GM23338 (cell line): Measurements from ENCODE around the gene SLC7A14. TPM values are rescaled to one million over a fixed set of nuclear protein-coding genes. Genes with fewer than 3 reads are reported as not detected.
A peak's percentile ranks its signal among the peaks of the same experiment; 100 is the strongest.

ENCODE experiments used
- ATAC-seq: fragments of 200-7000 bp; cut with Tn5 transposase; 3 replicates; pipeline ENCODE4 v1.9.1; 2020
- DNase-seq: peaks from one replicate; pipeline ENCODE4 v3.0.0-alpha.2; 2015; ENCODE audit warnings: low spot score
- H2AFZ ChIP-seq: fragments of 200-600 bp; sonication (generic); 2 replicates; pipeline ENCODE4 v1.8.0; 2016; ENCODE audit warnings: antibody characterized with exemption, mild to moderate bottlenecking, moderate library complexity
- H3F3A ChIP-seq: fragments of 200-600 bp; sonication (generic); replicated peaks from 2 replicates; pipeline ENCODE4 v1.8.0; 2017; ENCODE audit warnings: antibody characterized with exemption, mixed run types, low read depth
- H3K27ac ChIP-seq: fragments of 200-600 bp; sonication (generic); 2 replicates; pipeline ENCODE4 v1.6.1; 2016; ENCODE audit warnings: low read depth
- H3K27me3 ChIP-seq: fragments of 200-600 bp; sonication (generic); 2 replicates; pipeline ENCODE4 v1.8.0; 2016; ENCODE audit warnings: mild to moderate bottlenecking, mixed run types, moderate library complexity; ENCODE audit not compliant: insufficient read depth
- H3K36me3 ChIP-seq: fragments of 200-600 bp; sonication (generic); 2 replicates; pipeline ENCODE4 v1.8.0; 2016; ENCODE audit warnings: mild to moderate bottlenecking; ENCODE audit not compliant: insufficient read depth
- H3K4me1 ChIP-seq: fragments of 200-600 bp; sonication (generic); 2 replicates; pipeline ENCODE4 v1.8.0; 2016; ENCODE audit warnings: mild to moderate bottlenecking, moderate library complexity; ENCODE audit not compliant: insufficient read depth
- H3K4me2 ChIP-seq: fragments of 200-600 bp; sonication (generic); 2 replicates; pipeline ENCODE4 v1.7.1; 2017; ENCODE audit warnings: mixed run types
- H3K4me3 ChIP-seq: fragments of 200-600 bp; sonication (generic); 2 replicates; pipeline ENCODE4 v1.6.1; 2016; ENCODE audit warnings: mixed run types
- H3K79me2 ChIP-seq: fragments of 200-600 bp; sonication (generic); replicated peaks from 2 replicates; pipeline ENCODE4 v1.8.0; 2017; ENCODE audit warnings: mild to moderate bottlenecking; ENCODE audit not compliant: insufficient read depth
- H3K9me2 ChIP-seq: fragments of 200-600 bp; sonication (generic); 2 replicates; pipeline ENCODE4 v1.8.0; 2017; ENCODE audit not compliant: insufficient read depth
- H4K20me1 ChIP-seq: fragments of 200-600 bp; sonication (generic); replicated peaks from 2 replicates; pipeline ENCODE4 v1.8.0; 2017; ENCODE audit warnings: mild to moderate bottlenecking; ENCODE audit not compliant: insufficient read depth
- H3K27ac Mint-ChIP-seq: 2 replicates; pipeline ENCODE4 v1.8.0; 2020; ENCODE audit warnings: inconsistent platforms, mild to moderate bottlenecking, moderate library complexity, mixed read lengths
- H3K27me3 Mint-ChIP-seq: 3 replicates; pipeline ENCODE4 v1.8.0; 2022; ENCODE audit warnings: low read depth, mild to moderate bottlenecking, moderate library complexity, mixed read lengths, inconsistent platforms; ENCODE audit not compliant: insufficient read depth, poor library complexity
- H3K36me3 Mint-ChIP-seq: 3 replicates; pipeline ENCODE4 v1.8.0; 2021; ENCODE audit warnings: low read depth, mild to moderate bottlenecking, inconsistent platforms, moderate library complexity, mixed read lengths
- H3K4me1 Mint-ChIP-seq: 3 replicates; pipeline ENCODE4 v1.8.0; 2020; ENCODE audit warnings: mild to moderate bottlenecking, inconsistent platforms, mixed read lengths
- H3K4me3 Mint-ChIP-seq: 3 replicates; pipeline ENCODE4 v1.8.0; 2021; ENCODE audit warnings: moderate library complexity, mild to moderate bottlenecking, inconsistent platforms, mixed read lengths
- H3K9me3 Mint-ChIP-seq: 3 replicates; pipeline ENCODE4 v1.8.0; 2020; ENCODE audit warnings: moderate library complexity, mild to moderate bottlenecking, inconsistent platforms, mixed read lengths
- CTCF ChIP-seq, 2 experiments: fragments of 200-600 bp in 1 of 2; sonication (generic) in 1 of 2; conservative IDR thresholded peaks; 2 replicates each; pipeline versions ENCODE4 v1.5.1 to v1.6.1; 2016 to 2017; ENCODE audit warnings: antibody characterized with exemption in 2 of 2, low read depth in 2 of 2, mild to moderate bottlenecking in 2 of 2, moderate library complexity in 1 of 2
- ETS1 ChIP-seq: IDR thresholded peaks from 2 replicates; pipeline ENCODE4 v1.6.1; 2016; ENCODE audit warnings: antibody characterized with exemption
- EZH2 ChIP-seq: fragments of 200-600 bp; sonication (generic); IDR thresholded peaks from one replicate; pipeline ENCODE4 v1.8.0; 2017; ENCODE audit warnings: antibody characterized with exemption, mild to moderate bottlenecking, low read depth; ENCODE audit not compliant: unreplicated experiment
- EZH2phosphoT487 ChIP-seq: fragments of 200-600 bp; sonication (generic); IDR thresholded peaks from one replicate; pipeline ENCODE4 v1.8.1; 2018; ENCODE audit warnings: antibody characterized with exemption; ENCODE audit not compliant: unreplicated experiment
- JUNB ChIP-seq: IDR thresholded peaks from one replicate; pipeline ENCODE4 v1.6.1; 2016; ENCODE audit warnings: antibody characterized with exemption; ENCODE audit not compliant: unreplicated experiment
- NANOG ChIP-seq: IDR thresholded peaks from 2 replicates; pipeline ENCODE4 v1.6.1; 2016; ENCODE audit warnings: antibody characterized with exemption, borderline replicate concordance
- POLR2AphosphoS5 ChIP-seq: IDR thresholded peaks from 2 replicates; pipeline ENCODE4 v1.6.1; 2016; ENCODE audit warnings: antibody characterized with exemption, low read depth
- REST ChIP-seq: IDR thresholded peaks from one replicate; pipeline ENCODE4 v1.6.1; 2018; ENCODE audit warnings: antibody characterized with exemption; ENCODE audit not compliant: unreplicated experiment
- ZNF114 ChIP-seq: fragments of 250-450 bp; sonication (Bioruptor Pico); IDR thresholded peaks from 2 replicates; pipeline ENCODE4 v1.5.0; 2020; ENCODE audit warnings: mild to moderate bottlenecking, moderate library complexity
- ZNF331 ChIP-seq: fragments of 250-450 bp; sonication (Bioruptor Pico); IDR thresholded peaks from 2 replicates; pipeline ENCODE4 v1.5.0; 2020; ENCODE audit warnings: low read depth, mild to moderate bottlenecking, moderate library complexity
- long read RNA-seq: library from polyadenylated mRNA; unstranded; transcript quantifications from one replicate; pipeline ENCODE4 v2.0.0, GENCODE V29; 2020; ENCODE audit not compliant: unreplicated experiment
- polyA plus RNA-seq: library from polyadenylated mRNA; unstranded; fragments of >200 nt; fragmentation: Nextera tagmentation; extraction: Ambion mirVana; gene quantifications from 2 replicates; pipeline ENCODE4 v1.2.1, GENCODE V29; 2016
- total RNA-seq: library from RNA; depleted of rRNA; stranded (reverse); fragments of >200 nt; shearing (Covaris generic); gene quantifications from 2 replicates; pipeline ENCODE4 v1.2.3, GENCODE V29; 2014; rRNA removed

The SLC7A14 gene
- total RNA-seq (0.49 and 0.58 TPM in 2 replicates), polyA plus RNA-seq (0.49 and 0.82 TPM in 2 replicates)
- long read RNA-seq, result 0 reads

GRCh38 chr3:170585937-170586310 lies at the start of gene SLC7A14:
Gene SLC7A14, minus strand, starts transcription at chr3:170586075. Its CDS starts 59,139 bp downstream, at chr3:170526936.
- peak within 1 kb of the TSS; percentile 98 for H3K4me2 ChIP-seq
- peak within 1 kb of the TSS; percentile 88 for H3K4me3 ChIP-seq
- H3K27me3 Mint-ChIP-seq, result peaks cover 19% of the 10 kb centered on the region
- H3K79me2 ChIP-seq, result no peaks in the 10 kb centered on the region
- peaks cover 9% of the 10 kb centered on the region; the same call in 1 of the 2 replicates for H4K20me1 ChIP-seq
- H3K4me1 ChIP-seq, result peaks cover 4% of the 10 kb centered on the region
- peaks cover 9% of the 10 kb centered on the region for H3K4me1 Mint-ChIP-seq
- no peak within 1 kb of the TSS for H3K27ac ChIP-seq
- no peaks in the 10 kb centered on the region; the same call in 2 of the 3 replicates for H3K36me3 Mint-ChIP-seq
- no peaks in the 10 kb centered on the region for H3K9me2 ChIP-seq
- H3F3A ChIP-seq, result 0 out of 2 replicates have a peak, but pooled peaks cover 5% of the 10 kb centered on the region
- DNase-seq, result peak; percentile 75
- peak within 1 kb of the TSS; percentile 95 for H2AFZ ChIP-seq
- peak; percentile 69 for ATAC-seq
- no peaks in the 10 kb centered on the region for H3K9me3 Mint-ChIP-seq
- no peak for TF ChIP-seq JUNB
- TF ChIP-seq POLR2AphosphoS5, result no peak
- no peak for TF ChIP-seq EZH2
- TF ChIP-seq ETS1, result no peak
- peak; percentile 61 for TF ChIP-seq REST
- TF ChIP-seq ZNF331 (CRISPR knock-in tag), result no peak
- no peak for TF ChIP-seq EZH2phosphoT487
- peaks cover 57% of the 10 kb centered on the region for H3K27me3 ChIP-seq
- H3K27ac Mint-ChIP-seq, result no peak within 1 kb of the TSS
- peak within 1 kb of the TSS; percentile 71 for H3K4me3 Mint-ChIP-seq
- no peaks in the 10 kb centered on the region for H3K36me3 ChIP-seq

- no peak for DNase-seq
- 0 out of 2 replicates have a peak overlapping the region, but pooled peaks have one; percentile 69 for H2AFZ ChIP-seq
- no peaks in the 10 kb centered on the region for H3K27me3 ChIP-seq
- no peaks in the 10 kb centered on the region; the same call in 1 of the 2 replicates for H3K9me2 ChIP-seq
- peaks cover 3% of the 10 kb centered on the region; the same call in 1 of the 2 replicates for H3K4me1 ChIP-seq
- Mint-ChIP-seq H3K9me3 (no peaks in the 10 kb centered on the region), H3K4me1 (peaks cover 9% of the 10 kb centered on the region), H3K36me3 (no peaks in the 10 kb centered on the region), H3K4me3 (no peak overlapping the region), H3K27me3 (peaks cover 2% of the 10 kb centered on the region), H3K27ac (no peak overlapping the region)
- no peaks in the 10 kb centered on the region for H3K36me3 ChIP-seq
- no peak overlapping the region for H3K4me3 ChIP-seq
- no peak for ATAC-seq
- no peak overlapping the region for H3K27ac ChIP-seq
- no peaks in the 10 kb centered on the region for H4K20me1 ChIP-seq
- no peak overlapping the region for H3K4me2 ChIP-seq
- H3F3A ChIP-seq, result no peaks in the 10 kb centered on the region
- no peaks in the 10 kb centered on the region for H3K79me2 ChIP-seq
- no peak for TF ChIP-seq NANOG
- TF ChIP-seq ZNF114 (CRISPR knock-in tag), result no peak
- TF ChIP-seq POLR2AphosphoS5, result no peak
- no peak for TF ChIP-seq ETS1
- no peak for TF ChIP-seq CTCF (conservative IDR thresholded peaks at IDR 0.05; ENCODE audit: low read depth in 2 of 2)
Measured at GRCh38 chr3:170635385-170635735, 49.5 kb upstream of the SLC7A14 start.
